T follicular helper cell (primary cell): Measurements from ENCODE around the gene SYK.
A peak's percentile ranks its signal among the peaks of the same experiment; 100 is the strongest.

Experiments used
- DNase-seq: peaks from one replicate; pipeline ENCODE4 v3.0.0-alpha.2; 2020; ENCODE audit warnings: low read depth

Gene SYK

GRCh38 chr9:90851444-90851843, 49.8 kb downstream of the SYK start:
- no peak for DNase-seq

GRCh38 chr9:90853945-90854344, 52.3 kb downstream of the SYK start:
- DNase-seq = no peak

- DNase-seq = no peak
Measured at GRCh38 chr9:90854637-90855175, 53.1 kb downstream of the SYK start.

GRCh38 chr9:90855208-90855902, 53.7 kb downstream of the SYK start:
- no peak for DNase-seq

GRCh38 chr9:90857091-90857490, 55.5 kb downstream of the SYK start:
- no peak for DNase-seq

- no peak for DNase-seq
Measured at GRCh38 chr9:90857855-90858254, 56.2 kb downstream of the SYK start.

- no peak for DNase-seq
Measured at GRCh38 chr9:90858457-90858901, 56.9 kb downstream of the SYK start.

GRCh38 chr9:90860382-90860781, 58.8 kb downstream of the SYK start:
- DNase-seq = no peak

GRCh38 chr9:90860826-90861225, 59.2 kb downstream of the SYK start:
- DNase-seq = no peak

- DNase-seq = no peak
Measured at GRCh38 chr9:90861380-90861779, 59.8 kb downstream of the SYK start.

- DNase-seq = no peak
Measured at GRCh38 chr9:90861826-90862740, 60.5 kb downstream of the SYK start.

- no peak for DNase-seq
Measured at GRCh38 chr9:90864779-90865178, 63.2 kb downstream of the SYK start.

GRCh38 chr9:90867101-90867500, 65.5 kb downstream of the SYK start:
- DNase-seq = no peak

GRCh38 chr9:90868555-90868954, 66.9 kb downstream of the SYK start:
- no peak for DNase-seq

GRCh38 chr9:90869361-90869760, 67.7 kb downstream of the SYK start:
- no peak for DNase-seq

GRCh38 chr9:90870621-90871326, 69.2 kb downstream of the SYK start:
- peak; percentile 22 for DNase-seq

GRCh38 chr9:90871327-90871935, 69.8 kb downstream of the SYK start:
- DNase-seq = no peak

- no peak for DNase-seq
Measured at GRCh38 chr9:90872835-90873294, 71.2 kb downstream of the SYK start.

GRCh38 chr9:90873422-90873821, 71.8 kb downstream of the SYK start:
- DNase-seq = no peak

GRCh38 chr9:90874194-90874593, 72.6 kb downstream of the SYK start:
- DNase-seq = no peak

GRCh38 chr9:90878562-90878961, 76.9 kb downstream of the SYK start:
- no peak for DNase-seq

- DNase-seq = no peak
Measured at GRCh38 chr9:90880066-90880465, 78.4 kb downstream of the SYK start.
